GM12878 (cell line): ENCODE data around the gene CLCN2. TPM values are rescaled to one million over a fixed set of nuclear protein-coding genes. Genes with fewer than 3 reads are reported as not detected.

Source experiments
- ATAC-seq: fragments of 200-7000 bp; cut with Tn5 transposase; 3 replicates; pipeline ENCODE4 v1.9.1; 2020; ENCODE audit warnings: mild to moderate bottlenecking, moderate library complexity
- BruUV-seq: library from RNA; stranded (reverse); fragments of 400-500 nt; replicated peaks from 2 replicates; lab custom pipeline; 2021; lab: Mats Ljungman, UMichigan
- CTCF ChIA-PET: fragments of 300-600 bp; sonication (Branson Sonifier 250); formaldehyde crosslinking; extraction: SDS; loops from one replicate; lab custom pipeline; 2021; ENCODE audit warnings: inconsistent platforms; lab: Yijun Ruan, JAX
- POLR2A ChIA-PET: fragments of 350-600 bp; formaldehyde crosslinking; extraction: SDS; loops from one replicate; lab custom pipeline; 2021; ENCODE audit warnings: inconsistent platforms; lab: Charles Lee
- RAD21 ChIA-PET: fragments of 300-600 bp; sonication (Branson Sonifier 250); formaldehyde crosslinking; loops from one replicate; lab custom pipeline; 2023; ENCODE audit warnings: antibody characterized with exemption; ENCODE audit not compliant: unreplicated experiment; lab: Charles Lee
- SMC1A ChIA-PET: fragments of 300-600 bp; sonication (Branson Sonifier 250); formaldehyde crosslinking; loops from one replicate; lab custom pipeline; 2023; ENCODE audit not compliant: unreplicated experiment, uncharacterized antibody; lab: Charles Lee
- DNase-seq: peaks from one replicate; pipeline ENCODE4 v3.0.0-alpha.2; 2011; ENCODE audit warnings: low read depth, low spot score
- FAIRE-seq: peaks from 3 replicates; lab custom pipeline; 2011; peaks lifted over from hg19 to GRCh38; lab: Jason Lieb, UNC
- H2AFZ ChIP-seq: 2 replicates; pipeline ENCODE4 v1.6.0; 2011; ENCODE audit warnings: low read depth, low read length, control low read depth; ENCODE audit not compliant: control insufficient read depth
- H3K27ac ChIP-seq: 2 replicates; pipeline ENCODE4 v1.5.1; 2011; ENCODE audit warnings: control low read depth; ENCODE audit not compliant: control insufficient read depth, insufficient read depth
- H3K27me3 ChIP-seq, 2 experiments: replicated peaks in 1 of 2; 2 replicates each; pipeline versions ENCODE4 v1.6.0 to v1.6.1; 2011; ENCODE audit warnings: low read length in 1 of 2; ENCODE audit not compliant: control insufficient read depth in 2 of 2, insufficient read depth in 2 of 2
- H3K36me3 ChIP-seq, 2 experiments: 2 replicates each; pipeline ENCODE4 v1.5.1; 2011; ENCODE audit warnings: low read length in 1 of 2; ENCODE audit not compliant: control insufficient read depth in 2 of 2, insufficient read depth in 2 of 2
- H3K4me1 ChIP-seq: 2 replicates; pipeline ENCODE4 v1.6.1; 2011; ENCODE audit warnings: mild to moderate bottlenecking, low read length, moderate library complexity, mixed read lengths; ENCODE audit not compliant: control insufficient read depth, insufficient read depth
- H3K4me2 ChIP-seq: 2 replicates; pipeline ENCODE4 v1.6.0; 2011; ENCODE audit warnings: control low read depth; ENCODE audit not compliant: control insufficient read depth, insufficient read depth
- H3K4me3 ChIP-seq: fragments of 200-600 bp; sonication (generic); 2 replicates; pipeline ENCODE4 v1.5.1; 2016
- H3K79me2 ChIP-seq: 2 replicates; pipeline ENCODE4 v1.6.0; 2011; ENCODE audit warnings: low read length; ENCODE audit not compliant: control insufficient read depth, insufficient read depth
- H3K9ac ChIP-seq: 2 replicates; pipeline ENCODE4 v1.8.0; 2011; ENCODE audit warnings: low read length, control low read depth, mixed read lengths; ENCODE audit not compliant: control insufficient read depth, insufficient read depth
- H3K9me3 ChIP-seq: replicated peaks from 3 replicates; pipeline ENCODE4 v1.5.1; 2011; ENCODE audit warnings: mild to moderate bottlenecking, low read length; ENCODE audit not compliant: control insufficient read depth, insufficient read depth
- H4K20me1 ChIP-seq: 2 replicates; pipeline ENCODE4 v1.6.0; 2011; ENCODE audit not compliant: control insufficient read depth, insufficient read depth
- FOXK2 ChIP-seq: fragments of 450-650 bp; IDR thresholded peaks from 2 replicates; pipeline ENCODE4 v1.6.1; 2017; ENCODE audit warnings: mild to moderate bottlenecking, moderate library complexity
- FOXM1 ChIP-seq: IDR thresholded peaks from 2 replicates; pipeline ENCODE4 v1.6.1; 2012; ENCODE audit warnings: low read depth, mild to moderate bottlenecking, inconsistent platforms, low read length, moderate library complexity
- MXI1 ChIP-seq: fragments of 150-350 bp; IDR thresholded peaks from 2 replicates; pipeline ENCODE4 v1.6.1; 2011; ENCODE audit warnings: low read depth, mild to moderate bottlenecking, inconsistent platforms, low read length, improper control_type of control experiment
- NR2C2 ChIP-seq: IDR thresholded peaks from 2 replicates; pipeline ENCODE4 v1.6.1; 2011; ENCODE audit warnings: borderline replicate concordance, low read depth; ENCODE audit not compliant: control insufficient read depth, insufficient read length
- TCF7 ChIP-seq: IDR thresholded peaks from 2 replicates; pipeline ENCODE4 v1.6.1; 2014; ENCODE audit warnings: antibody characterized with exemption, borderline replicate concordance
- ZNF207 ChIP-seq: fragments of 450-650 bp; IDR thresholded peaks from 2 replicates; pipeline ENCODE4 v1.6.1; 2014; ENCODE audit warnings: antibody characterized with exemption, mild to moderate bottlenecking, borderline replicate concordance
- ZZZ3 ChIP-seq: IDR thresholded peaks from 2 replicates; pipeline ENCODE4 v1.6.1; 2011; ENCODE audit warnings: low read depth; ENCODE audit not compliant: control insufficient read depth, insufficient read length
- WGBS: methylation state at CpG from one replicate; pipeline ENCODE4 v1.1.6; 2016; ENCODE audit warnings: low lambda C conversion rate; ENCODE audit not compliant: insufficient replicate concordance, insufficient coverage; ENCODE audit errors: missing lambda C conversion rate; 5-methylcytosine and 5-hydroxymethylcytosine counted together
- in situ Hi-C: fragments of 300-500 bp; cut with MboI; formaldehyde crosslinking; loops from 9 replicates; pipeline ENCODE4 v1.14.3; 2018; ENCODE audit warnings: mixed read lengths
- intact Hi-C: fragments of 100-400 bp; cut with micrococcal nuclease; formaldehyde crosslinking; loops from one replicate; pipeline ENCODE4 v1.14.2; 2022; ENCODE audit not compliant: unreplicated experiment
- polyA plus RNA-seq, 11 experiments: library from polyadenylated mRNA; depleted of rRNA in 4 of 11; unstranded in 6 of 11; stranded (reverse) in 5 of 11; fragments of >200 nt; fragmentation: Nextera tagmentation in 4 of 11; fragmentation: Illumina TruSeq in 1 of 11; extraction: Ambion mirVana in 4 of 11; extraction: Trizol in 1 of 11; gene quantifications; 1 replicate in 1 of 11; 2 replicates in 10 of 11; pipeline versions ENCODE4 v1.2.1 to v1.2.3, GENCODE V29; 2011 to 2016; ENCODE audit warnings: inconsistent platforms in 2 of 11, missing spikeins in 2 of 11, low read depth in 1 of 11
- total RNA-seq, 4 experiments: library from RNA; depleted of rRNA in 3 of 4; stranded (reverse); fragments of >200 nt in 3 of 4; fragmentation: Illumina TruSeq in 1 of 4; extraction: Trizol in 1 of 4; gene quantifications; 2 replicates each; pipeline versions ENCODE4 v1.2.1 to v1.2.3, GENCODE V29; 2013 to 2021
- TF ChIP-seq, protein P1 (sequence below): fragments of 450-650 bp; IDR thresholded peaks from 2 replicates; pipeline ENCODE4 v1.6.1; 2014; ENCODE audit warnings: mild to moderate bottlenecking
- TF ChIP-seq, protein P2 (sequence below): fragments of 450-650 bp; IDR thresholded peaks from 2 replicates; pipeline ENCODE4 v1.6.1; 2017; ENCODE audit warnings: low read depth, mild to moderate bottlenecking, moderate library complexity
- TF ChIP-seq, protein P3 (sequence below): IDR thresholded peaks from 2 replicates; pipeline ENCODE4 v1.6.1; 2012; ENCODE audit warnings: low read depth, low read length, improper control_type of control experiment
- TF ChIP-seq, protein P4 (sequence below): IDR thresholded peaks from 2 replicates; pipeline ENCODE4 v1.6.1; 2011; ENCODE audit warnings: mild to moderate bottlenecking, low read depth, low read length, moderate library complexity; ENCODE audit not compliant: insufficient replicate concordance
- TF ChIP-seq, protein P5 (sequence below): IDR thresholded peaks from 2 replicates; pipeline ENCODE4 v1.6.1; 2012; ENCODE audit warnings: mild to moderate bottlenecking, low read depth, low read length

Gene CLCN2
- total and polyA plus RNA-seq, 10 of the 15 experiments (the other 5 are each of a cell fraction or from before 2014, with no cell fraction given): 0.13 to 2.6 (median 0.85) TPM; not detected in 1

DNA sequence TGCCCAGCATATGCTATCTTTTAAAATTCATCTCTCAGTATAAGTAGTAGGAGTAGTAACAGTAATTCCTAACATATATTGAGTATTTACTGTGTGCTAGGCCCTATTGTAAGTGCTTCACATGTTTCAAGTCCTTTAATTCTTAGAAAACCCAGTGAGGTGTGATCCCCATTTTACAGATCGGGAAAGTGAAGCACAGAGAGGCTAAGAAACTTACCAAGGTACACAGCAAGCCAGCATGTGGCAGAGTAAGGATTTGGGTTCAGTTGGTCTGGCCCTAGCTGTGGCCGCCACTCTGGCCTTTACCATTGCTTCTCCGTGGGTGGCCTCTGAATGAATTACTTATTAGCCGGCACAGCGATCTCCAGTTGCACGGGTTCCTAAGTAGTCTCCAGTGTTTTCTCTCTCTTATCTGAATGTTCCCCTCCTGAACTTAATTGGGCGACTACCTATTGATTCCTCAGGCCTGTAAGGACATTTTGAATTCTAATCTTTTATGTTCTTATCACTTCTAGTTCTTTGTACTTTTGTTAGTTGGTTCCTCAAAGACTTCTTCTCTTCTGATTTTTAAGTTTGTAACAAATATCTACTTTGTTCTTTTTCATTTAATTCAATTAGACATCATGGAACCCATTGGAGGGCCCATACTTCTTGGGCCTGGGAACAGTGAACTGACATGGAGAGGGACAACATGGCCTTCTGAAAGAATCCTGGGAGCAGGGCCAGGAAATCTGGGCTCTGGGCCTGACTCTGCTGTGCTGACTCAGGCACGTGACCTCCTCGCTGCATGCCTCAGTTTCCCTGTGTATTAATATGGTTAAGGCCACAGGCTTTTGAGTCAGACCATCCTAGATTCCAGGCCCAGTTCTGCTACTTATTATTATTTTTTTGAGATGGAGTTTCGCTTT lies 11.6 kb downstream of the CLCN2 start:
- ChIA-PET POLR2A (interaction anchor here (1.3 kb wide), 1 partner anchor 12 kb away, joined by 4 read pairs; the partner anchor contains the start of genes CLCN2 and POLR2H), RAD21 (interaction anchor here (0.6 kb wide), 1 partner anchor 12 kb away, joined by 3 read pairs; the partner anchor contains the start of genes CLCN2 and POLR2H), CTCF (no interaction called here), SMC1A (no interaction called here)
- in situ Hi-C loops: no loop called here
- no peak for ATAC-seq
- Histone ChIP-seq H3K4me2 (no peak overlapping the region), H3K4me3 (no peak overlapping the region), H3K27ac (no peak overlapping the region), H3K36me3 (no peaks in the 10 kb centered on the region), H4K20me1 (no peaks in the 10 kb centered on the region), H3K4me1 (no peaks in the 10 kb centered on the region), H2AFZ (no peak overlapping the region), H3K79me2 (no peaks in the 10 kb centered on the region), H3K9ac (no peak overlapping the region)
- no peak for DNase-seq
- no peak for FAIRE-seq
- intact Hi-C loops: no loop called here
- no TSS peak for BruUV-seq
- TF ChIP-seq MXI1 (no peak), ZNF207 (no peak), FOXM1 (no peak), TCF7 (no peak), ZZZ3 (no peak), NR2C2 (no peak), FOXK2 (no peak)
- TF ChIP-seq, protein P1, sequence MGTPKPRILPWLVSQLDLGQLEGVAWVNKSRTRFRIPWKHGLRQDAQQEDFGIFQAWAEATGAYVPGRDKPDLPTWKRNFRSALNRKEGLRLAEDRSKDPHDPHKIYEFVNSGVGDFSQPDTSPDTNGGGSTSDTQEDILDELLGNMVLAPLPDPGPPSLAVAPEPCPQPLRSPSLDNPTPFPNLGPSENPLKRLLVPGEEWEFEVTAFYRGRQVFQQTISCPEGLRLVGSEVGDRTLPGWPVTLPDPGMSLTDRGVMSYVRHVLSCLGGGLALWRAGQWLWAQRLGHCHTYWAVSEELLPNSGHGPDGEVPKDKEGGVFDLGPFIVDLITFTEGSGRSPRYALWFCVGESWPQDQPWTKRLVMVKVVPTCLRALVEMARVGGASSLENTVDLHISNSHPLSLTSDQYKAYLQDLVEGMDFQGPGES: no peak
- TF ChIP-seq, protein P2, sequence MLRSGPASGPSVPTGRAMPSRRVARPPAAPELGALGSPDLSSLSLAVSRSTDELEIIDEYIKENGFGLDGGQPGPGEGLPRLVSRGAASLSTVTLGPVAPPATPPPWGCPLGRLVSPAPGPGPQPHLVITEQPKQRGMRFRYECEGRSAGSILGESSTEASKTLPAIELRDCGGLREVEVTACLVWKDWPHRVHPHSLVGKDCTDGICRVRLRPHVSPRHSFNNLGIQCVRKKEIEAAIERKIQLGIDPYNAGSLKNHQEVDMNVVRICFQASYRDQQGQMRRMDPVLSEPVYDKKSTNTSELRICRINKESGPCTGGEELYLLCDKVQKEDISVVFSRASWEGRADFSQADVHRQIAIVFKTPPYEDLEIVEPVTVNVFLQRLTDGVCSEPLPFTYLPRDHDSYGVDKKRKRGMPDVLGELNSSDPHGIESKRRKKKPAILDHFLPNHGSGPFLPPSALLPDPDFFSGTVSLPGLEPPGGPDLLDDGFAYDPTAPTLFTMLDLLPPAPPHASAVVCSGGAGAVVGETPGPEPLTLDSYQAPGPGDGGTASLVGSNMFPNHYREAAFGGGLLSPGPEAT: no peak
- TF ChIP-seq, protein P3, sequence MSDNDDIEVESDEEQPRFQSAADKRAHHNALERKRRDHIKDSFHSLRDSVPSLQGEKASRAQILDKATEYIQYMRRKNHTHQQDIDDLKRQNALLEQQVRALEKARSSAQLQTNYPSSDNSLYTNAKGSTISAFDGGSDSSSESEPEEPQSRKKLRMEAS: no peak
- TF ChIP-seq, protein P4, sequence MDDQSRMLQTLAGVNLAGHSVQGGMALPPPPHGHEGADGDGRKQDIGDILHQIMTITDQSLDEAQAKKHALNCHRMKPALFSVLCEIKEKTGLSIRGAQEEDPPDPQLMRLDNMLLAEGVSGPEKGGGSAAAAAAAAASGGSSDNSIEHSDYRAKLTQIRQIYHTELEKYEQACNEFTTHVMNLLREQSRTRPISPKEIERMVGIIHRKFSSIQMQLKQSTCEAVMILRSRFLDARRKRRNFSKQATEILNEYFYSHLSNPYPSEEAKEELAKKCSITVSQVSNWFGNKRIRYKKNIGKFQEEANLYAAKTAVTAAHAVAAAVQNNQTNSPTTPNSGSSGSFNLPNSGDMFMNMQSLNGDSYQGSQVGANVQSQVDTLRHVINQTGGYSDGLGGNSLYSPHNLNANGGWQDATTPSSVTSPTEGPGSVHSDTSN: no peak
- TF ChIP-seq, protein P5, sequence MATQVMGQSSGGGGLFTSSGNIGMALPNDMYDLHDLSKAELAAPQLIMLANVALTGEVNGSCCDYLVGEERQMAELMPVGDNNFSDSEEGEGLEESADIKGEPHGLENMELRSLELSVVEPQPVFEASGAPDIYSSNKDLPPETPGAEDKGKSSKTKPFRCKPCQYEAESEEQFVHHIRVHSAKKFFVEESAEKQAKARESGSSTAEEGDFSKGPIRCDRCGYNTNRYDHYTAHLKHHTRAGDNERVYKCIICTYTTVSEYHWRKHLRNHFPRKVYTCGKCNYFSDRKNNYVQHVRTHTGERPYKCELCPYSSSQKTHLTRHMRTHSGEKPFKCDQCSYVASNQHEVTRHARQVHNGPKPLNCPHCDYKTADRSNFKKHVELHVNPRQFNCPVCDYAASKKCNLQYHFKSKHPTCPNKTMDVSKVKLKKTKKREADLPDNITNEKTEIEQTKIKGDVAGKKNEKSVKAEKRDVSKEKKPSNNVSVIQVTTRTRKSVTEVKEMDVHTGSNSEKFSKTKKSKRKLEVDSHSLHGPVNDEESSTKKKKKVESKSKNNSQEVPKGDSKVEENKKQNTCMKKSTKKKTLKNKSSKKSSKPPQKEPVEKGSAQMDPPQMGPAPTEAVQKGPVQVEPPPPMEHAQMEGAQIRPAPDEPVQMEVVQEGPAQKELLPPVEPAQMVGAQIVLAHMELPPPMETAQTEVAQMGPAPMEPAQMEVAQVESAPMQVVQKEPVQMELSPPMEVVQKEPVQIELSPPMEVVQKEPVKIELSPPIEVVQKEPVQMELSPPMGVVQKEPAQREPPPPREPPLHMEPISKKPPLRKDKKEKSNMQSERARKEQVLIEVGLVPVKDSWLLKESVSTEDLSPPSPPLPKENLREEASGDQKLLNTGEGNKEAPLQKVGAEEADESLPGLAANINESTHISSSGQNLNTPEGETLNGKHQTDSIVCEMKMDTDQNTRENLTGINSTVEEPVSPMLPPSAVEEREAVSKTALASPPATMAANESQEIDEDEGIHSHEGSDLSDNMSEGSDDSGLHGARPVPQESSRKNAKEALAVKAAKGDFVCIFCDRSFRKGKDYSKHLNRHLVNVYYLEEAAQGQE: no peak
- TF ChIP-seq, all 136 proteins: peak for 0
- WGBS: 83% methylated on average over 10 of the region's 10 CpGs
- Histone ChIP-seq H3K27me3 (no peaks in the 10 kb centered on the region), H3K9me3 (no peaks in the 10 kb centered on the region)
